ENCODE results near the gene SOCS1.

- TF ChIP-seq ZNF274 (IDR thresholded peaks at IDR 0.05; ENCODE audit: low read depth, low read length): no peak
- no peak for TF ChIP-seq SUZ12 (IDR thresholded peaks at IDR 0.05; ENCODE audit: extremely low read depth, insufficient read depth, insufficient read length)
- no peak for TF ChIP-seq YY1 (IDR thresholded peaks at IDR 0.05; ENCODE audit: insufficient read depth, insufficient read length)
Observed at GRCh38 chr16:11280616-11281522, 24.9 kb upstream of the SOCS1 start, which contains the start of gene PRM1.
